Stimulated activated CD4-positive, alpha-beta T cell treated with anti-CD3 and anti-CD28 coated beads, Interleukin-2, amount 100 ng/mL, for 48 hours (primary cell): ENCODE measurements around the gene ADARB2.
"Not testable (repeated sequence)": the region's sequence is repeated elsewhere in the genome, so short reads cannot be mapped to it uniquely, and the experiment has no call there.

ENCODE experiments used
- DNase-seq, 2 donors: peaks; one replicate each; pipeline ENCODE4 v3.0.0-alpha.2; 2020

Gene ADARB2

GRCh38 chr10:1232164-1232911, 505.0 kb downstream of the ADARB2 start:
- no peak for DNase-seq

GRCh38 chr10:1230592-1231275, 506.6 kb downstream of the ADARB2 start:
- no peak for DNase-seq

- no peak for DNase-seq
These were observed 507.2 kb downstream of the ADARB2 start for GRCh38 chr10:1230138-1230537.

DNA sequence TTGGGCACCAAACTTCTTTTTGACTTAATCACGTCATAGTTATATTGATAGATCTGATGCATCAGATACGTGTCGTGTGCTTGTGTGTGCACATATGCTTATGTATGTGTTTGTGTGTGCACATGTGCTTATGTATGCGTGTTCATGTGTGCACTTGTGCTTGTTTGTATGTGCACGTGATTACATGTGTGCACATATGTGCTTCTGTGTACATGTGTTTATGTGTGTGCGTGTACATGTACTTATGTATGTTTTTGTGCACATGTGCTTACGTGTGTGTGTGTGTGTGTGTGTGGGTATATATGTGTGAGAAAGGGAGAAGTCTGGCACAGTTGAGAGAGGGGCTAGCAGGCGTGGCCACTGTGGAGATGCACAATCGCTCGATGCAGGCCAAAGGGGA, 507.8 kb downstream of the ADARB2 start:
- no peak for DNase-seq

- DNase-seq = no peak
These were observed 508.2 kb downstream of the ADARB2 start for GRCh38 chr10:1229116-1229515.

DNA sequence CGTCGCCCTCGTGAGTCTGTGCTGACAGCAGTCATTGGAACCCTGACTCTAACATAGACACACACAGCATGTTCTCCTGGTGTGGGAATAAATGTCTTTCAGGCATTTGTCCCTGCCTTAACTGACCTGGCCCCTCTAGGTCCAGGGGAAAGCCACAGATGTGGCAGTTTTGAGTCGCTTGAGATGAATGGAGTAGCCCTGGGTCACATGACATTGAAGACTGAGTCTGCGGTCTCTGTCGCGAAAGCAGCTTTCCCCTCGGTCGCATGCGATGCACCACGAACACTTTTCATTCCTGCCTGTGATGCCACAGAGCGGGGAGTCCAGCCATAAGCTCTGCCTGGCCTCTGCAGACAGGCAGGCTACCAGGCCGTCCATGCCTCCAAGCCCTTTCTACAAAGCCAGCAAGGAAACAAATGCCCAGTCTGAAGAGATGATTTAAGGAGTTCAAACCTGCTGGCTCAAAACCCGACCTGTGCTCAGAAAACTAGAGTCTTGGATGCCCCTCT, 508.8 kb downstream of the ADARB2 start:
- no peak for DNase-seq

GRCh38 chr10:1227510-1228402, 509.6 kb downstream of the ADARB2 start:
- no peak for DNase-seq

DNA sequence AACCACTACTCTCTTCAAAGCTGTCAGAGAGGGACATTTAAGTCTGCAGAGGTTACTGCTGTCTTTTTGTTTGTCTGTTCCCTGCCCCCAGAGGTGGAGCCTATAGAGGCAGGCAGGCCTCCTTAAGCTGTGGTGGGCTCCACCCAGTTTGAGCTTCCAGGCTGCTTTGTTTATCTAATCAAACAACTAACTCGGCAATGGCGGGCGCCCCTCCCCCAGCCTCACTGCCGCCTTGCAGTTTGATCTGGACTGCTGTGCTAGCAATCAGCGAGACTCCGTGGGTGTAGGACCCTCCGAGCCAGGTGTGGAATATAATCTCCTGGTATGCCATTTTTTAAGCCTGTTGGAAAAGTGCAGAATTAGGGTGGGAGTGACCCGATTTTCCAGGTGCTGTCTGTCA, 510.4 kb downstream of the ADARB2 start:
- DNase-seq = not testable (repeated sequence)

DNA sequence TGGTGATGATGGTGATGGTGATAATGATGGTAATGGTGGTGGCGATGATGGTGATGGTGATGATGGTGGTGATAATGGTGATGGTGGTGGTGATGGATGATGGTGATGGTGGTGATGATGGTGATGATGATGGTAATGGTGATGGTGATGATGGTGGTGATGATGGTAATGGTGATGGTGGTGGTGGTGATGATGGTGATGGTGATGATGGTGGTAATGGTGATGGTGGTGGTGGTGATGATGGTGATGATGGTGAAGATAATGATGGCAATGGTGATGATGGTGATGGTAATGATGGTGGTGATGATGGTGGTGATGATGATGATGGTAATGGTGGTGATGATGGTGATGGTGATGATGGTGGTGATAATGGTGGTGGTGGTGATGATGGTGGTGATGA, 517.5 kb downstream of the ADARB2 start:
- not testable (repeated sequence) for DNase-seq

- DNase-seq = no peak
These were observed 519.7 kb downstream of the ADARB2 start for GRCh38 chr10:1217661-1218060.

- DNase-seq = no peak
These were observed 520.1 kb downstream of the ADARB2 start for GRCh38 chr10:1217237-1217587.

GRCh38 chr10:1216574-1217236, 520.6 kb downstream of the ADARB2 start:
- DNase-seq = no peak

- no peak for DNase-seq
These were observed 521.3 kb downstream of the ADARB2 start for GRCh38 chr10:1215862-1216573.

DNA sequence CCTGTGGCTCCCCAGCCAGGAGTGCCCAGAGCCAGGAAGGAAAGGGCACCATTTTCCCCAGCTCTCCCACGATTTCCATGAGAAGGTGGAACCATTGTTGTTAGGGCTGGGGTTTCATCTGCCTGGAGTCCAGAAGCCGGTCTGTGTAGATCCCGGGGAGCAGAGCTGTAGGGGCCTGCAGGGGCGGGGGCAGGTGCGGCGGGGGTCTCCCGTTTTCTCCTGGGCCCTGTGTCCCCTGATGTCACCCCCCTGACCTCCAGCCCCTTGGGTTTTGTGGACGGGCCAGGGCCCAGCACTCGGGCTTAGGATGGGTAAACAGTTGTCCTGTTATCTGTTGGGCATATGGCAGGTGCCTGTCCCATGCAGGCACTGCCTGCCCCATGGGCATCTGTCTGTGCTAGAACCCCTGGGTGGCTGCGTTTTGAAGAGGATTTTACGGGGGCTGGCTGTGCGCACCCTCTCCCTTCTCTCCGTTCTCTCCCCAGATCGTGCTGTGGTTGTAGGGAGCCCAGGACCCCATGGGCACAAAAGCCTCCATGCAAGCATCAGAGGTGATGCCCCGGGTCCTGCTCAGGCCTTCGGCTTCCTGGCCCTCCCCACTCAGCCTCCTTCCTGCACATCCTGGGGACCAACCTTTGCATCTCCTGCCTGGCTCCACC, 522.3 kb downstream of the ADARB2 start:
- no peak for DNase-seq

DNA sequence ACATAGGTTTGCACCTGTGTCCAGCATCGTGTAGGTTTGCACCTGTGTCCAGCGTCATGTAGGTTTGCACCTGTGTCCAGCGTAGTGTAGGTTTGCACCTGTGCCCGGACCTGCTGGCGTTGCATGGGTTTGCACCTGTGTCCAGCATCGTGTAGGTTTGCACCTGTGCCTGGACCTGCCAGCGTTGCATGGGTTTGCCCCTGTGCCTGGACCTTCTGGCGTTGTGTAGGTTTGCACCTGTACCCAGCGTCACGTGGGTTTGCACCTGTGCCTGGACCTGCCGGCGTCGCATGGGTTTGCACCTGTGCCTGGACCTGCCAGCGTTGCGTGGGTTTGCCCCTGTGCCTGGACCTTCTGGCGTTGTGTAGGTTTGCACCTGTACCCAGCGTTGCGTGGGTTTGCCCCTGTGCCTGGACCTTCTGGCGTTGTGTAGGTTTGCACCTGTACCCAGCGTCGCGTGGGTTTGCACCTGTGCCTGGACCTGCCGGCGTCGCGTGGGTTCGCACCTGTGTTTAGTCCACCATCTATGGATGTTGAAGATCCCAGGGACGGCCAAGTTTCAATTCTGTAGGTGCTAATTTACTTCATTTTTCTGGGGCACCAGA, 523.2 kb downstream of the ADARB2 start:
- DNase-seq = no peak

- no peak for DNase-seq
These were observed 523.9 kb downstream of the ADARB2 start for GRCh38 chr10:1213252-1214070.

DNA sequence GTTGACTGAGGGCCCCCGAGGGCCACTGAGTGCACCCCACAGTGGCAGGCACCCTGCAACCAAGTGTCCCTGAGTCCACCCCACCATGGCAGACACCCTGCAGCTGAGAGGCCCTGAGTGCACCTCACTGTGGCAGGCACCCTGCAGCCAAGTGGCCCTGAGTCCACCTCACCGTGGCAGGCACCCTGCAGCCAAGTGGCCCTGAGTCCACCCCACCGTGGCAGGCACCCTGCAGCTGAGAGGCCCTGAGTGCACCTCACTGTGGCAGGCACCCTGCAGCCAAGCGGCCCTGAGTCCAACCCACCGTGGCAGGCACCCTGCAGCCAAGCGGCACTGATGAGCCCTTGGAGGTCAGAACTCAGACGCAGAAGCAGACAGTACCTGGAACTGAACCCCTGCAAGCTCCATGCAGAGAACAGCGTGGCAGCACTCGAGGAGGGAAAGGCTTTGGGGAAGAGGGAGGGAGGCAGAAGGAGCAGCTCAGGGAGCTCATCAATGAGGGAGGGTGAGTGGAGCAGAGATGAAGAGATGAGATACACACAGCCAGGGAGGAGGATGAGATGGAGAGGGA, 524.7 kb downstream of the ADARB2 start:
- DNase-seq = no peak

GRCh38 chr10:1211844-1212570, 525.3 kb downstream of the ADARB2 start:
- no peak for DNase-seq

- no peak for DNase-seq
These were observed 526.7 kb downstream of the ADARB2 start for GRCh38 chr10:1210667-1211066.
